Measurements from ENCODE around the gene INPP1.

- TF ChIP-seq, protein P1, sequence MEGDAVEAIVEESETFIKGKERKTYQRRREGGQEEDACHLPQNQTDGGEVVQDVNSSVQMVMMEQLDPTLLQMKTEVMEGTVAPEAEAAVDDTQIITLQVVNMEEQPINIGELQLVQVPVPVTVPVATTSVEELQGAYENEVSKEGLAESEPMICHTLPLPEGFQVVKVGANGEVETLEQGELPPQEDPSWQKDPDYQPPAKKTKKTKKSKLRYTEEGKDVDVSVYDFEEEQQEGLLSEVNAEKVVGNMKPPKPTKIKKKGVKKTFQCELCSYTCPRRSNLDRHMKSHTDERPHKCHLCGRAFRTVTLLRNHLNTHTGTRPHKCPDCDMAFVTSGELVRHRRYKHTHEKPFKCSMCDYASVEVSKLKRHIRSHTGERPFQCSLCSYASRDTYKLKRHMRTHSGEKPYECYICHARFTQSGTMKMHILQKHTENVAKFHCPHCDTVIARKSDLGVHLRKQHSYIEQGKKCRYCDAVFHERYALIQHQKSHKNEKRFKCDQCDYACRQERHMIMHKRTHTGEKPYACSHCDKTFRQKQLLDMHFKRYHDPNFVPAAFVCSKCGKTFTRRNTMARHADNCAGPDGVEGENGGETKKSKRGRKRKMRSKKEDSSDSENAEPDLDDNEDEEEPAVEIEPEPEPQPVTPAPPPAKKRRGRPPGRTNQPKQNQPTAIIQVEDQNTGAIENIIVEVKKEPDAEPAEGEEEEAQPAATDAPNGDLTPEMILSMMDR (conservative IDR thresholded peaks at IDR 0.05; ENCODE audit: low read length): no peak
- TF ChIP-seq EZH2phosphoT487 (IDR thresholded peaks at IDR 0.05; ENCODE audit: borderline replicate concordance): no peak
Measured at GRCh38 chr2:190365499-190366204, 22.3 kb downstream of the INPP1 start.

All from Loucy (cell line).